HG03575 (cell line): ENCODE measurements around the gene ZNF74.
"Not testable (repeated sequence)": the region's sequence is repeated elsewhere in the genome, so short reads cannot be mapped to it uniquely, and the experiment has no call there.

Source experiments
- ATAC-seq: cut with Tn5 transposase; IDR thresholded peaks from one replicate; pipeline ENCODE4 v1.9.1; 2021; ENCODE audit not compliant: unreplicated experiment, insufficient number of reproducible peaks, low FRiP score; ENCODE audit errors: extremely low read depth

Gene ZNF74

GRCh38 chr22:20393705-20394476 lies at the start of gene ZNF74:
ZNF74 (plus strand) TSS chr22:20394151; CDS start chr22:20394629, 478 bp downstream.
- ATAC-seq: no peak

- not testable (repeated sequence) for ATAC-seq
Observed at GRCh38 chr22:20346553-20346952, 47.4 kb upstream of the ZNF74 start.

DNA sequence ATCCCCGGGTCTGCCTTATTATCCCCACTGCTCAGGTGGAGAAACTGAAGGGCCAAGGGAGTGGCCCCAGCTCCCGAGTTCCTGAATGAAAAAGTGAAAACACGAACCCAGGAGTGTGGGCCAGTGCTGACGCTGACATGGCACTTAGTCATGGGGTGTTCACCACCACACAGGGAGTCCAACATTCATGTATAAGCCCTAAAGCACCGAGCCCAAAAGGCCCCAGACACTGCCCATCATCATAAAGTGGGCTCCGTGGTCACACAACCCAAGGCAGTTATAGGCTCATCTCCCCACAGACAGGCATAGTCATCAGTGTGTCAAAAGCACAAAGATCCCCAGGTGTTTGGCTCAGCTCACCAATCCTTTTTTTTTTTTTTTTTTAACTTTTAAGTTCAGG lies 41.4 kb upstream of the ZNF74 start:
- ATAC-seq: not testable (repeated sequence)

GRCh38 chr22:20354238-20354975 lies 39.5 kb upstream of the ZNF74 start:
- no peak for ATAC-seq

DNA sequence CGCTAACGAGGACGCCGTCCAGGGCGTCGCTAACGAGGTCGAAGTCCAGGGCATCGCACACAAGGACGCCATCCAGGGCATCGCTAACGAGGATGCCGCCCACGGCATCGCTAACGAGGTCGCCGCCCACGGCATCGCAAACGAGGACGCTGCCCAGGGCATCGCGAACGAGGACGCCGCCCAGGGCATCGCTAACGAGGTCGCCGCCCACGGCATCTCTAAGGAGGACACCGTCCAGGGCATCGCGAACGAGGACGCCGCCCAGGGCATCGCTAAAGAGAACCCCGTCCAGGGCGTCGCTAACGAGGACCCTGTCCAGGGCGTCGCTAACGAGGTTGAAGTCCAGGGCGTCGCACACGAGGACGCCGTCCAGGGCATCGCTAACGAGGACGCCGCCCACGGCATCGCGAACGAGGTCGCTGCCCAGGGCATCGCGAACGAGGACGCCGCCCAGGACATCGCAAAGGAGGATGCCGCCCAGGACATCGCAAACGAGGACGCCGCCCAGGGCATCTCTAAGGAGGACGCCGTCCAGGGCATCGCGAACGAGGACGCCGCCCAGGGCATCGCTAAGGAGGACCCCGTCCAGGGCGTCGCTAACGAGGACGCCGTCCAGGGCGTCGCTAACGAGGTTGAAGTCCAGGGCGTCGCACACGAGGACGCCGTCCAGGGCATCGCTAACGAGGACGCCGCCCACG lies 37.9 kb upstream of the ZNF74 start:
- not testable (repeated sequence) for ATAC-seq

- ATAC-seq: not testable (repeated sequence)
Observed at GRCh38 chr22:20356906-20357305, 37.0 kb upstream of the ZNF74 start.

- not testable (repeated sequence) for ATAC-seq
Observed at GRCh38 chr22:20357967-20358366, 36.0 kb upstream of the ZNF74 start.

DNA sequence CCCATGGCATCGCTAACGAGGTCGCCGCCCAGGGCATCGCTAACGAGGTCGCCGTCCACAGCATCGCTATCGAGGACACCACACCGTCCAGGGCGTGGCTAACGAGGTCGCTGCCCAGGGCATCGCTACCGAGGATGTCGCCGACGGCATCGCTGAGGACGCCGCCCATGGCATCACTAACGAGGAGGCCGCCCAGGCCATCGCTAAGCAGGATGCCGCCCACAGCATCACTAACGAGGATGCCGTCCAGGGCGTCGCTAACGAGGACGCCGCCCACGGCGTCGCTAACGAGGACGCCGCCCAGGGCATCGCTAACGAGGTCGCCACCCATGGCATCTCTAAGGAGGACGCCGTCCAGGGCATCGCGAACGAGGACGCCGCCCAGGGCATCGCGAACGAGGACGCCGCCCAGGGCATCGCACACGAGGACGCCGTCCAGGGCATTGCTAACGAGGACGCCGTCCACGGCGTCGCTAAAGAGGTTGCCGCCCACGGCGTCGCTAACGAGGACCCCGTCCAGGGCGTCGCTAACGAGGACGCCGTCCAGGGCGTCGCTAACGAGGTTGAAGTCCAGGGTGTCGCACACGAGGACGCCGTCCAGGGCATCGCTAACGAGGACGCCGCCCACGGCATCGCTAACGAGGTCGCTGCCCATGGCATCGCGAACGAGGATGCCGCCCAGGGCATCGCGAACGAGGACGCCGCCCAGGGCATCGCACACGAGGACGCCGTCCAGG lies 35.3 kb upstream of the ZNF74 start:
- ATAC-seq: not testable (repeated sequence)

DNA sequence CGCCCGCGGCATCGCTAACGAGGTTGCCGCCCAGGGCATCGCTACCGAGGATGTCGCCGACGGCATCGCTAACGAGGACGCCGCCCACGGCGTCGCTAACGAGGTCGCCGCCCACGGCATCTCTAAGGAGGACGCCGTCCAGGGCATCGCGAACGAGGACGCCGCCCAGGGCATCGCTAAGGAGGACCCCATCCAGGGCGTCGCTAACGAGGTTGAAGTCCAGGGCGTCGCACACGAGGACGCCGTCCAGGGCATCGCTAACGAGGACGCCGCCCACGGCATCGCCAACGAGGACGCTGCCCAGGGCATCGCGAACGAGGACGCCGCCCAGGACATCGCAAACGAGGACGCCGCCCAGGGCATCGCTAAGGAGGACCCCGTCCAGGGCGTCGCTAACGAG lies 33.7 kb upstream of the ZNF74 start:
- not testable (repeated sequence) for ATAC-seq

GRCh38 chr22:20360866-20361751 lies 32.8 kb upstream of the ZNF74 start:
- not testable (repeated sequence) for ATAC-seq

DNA sequence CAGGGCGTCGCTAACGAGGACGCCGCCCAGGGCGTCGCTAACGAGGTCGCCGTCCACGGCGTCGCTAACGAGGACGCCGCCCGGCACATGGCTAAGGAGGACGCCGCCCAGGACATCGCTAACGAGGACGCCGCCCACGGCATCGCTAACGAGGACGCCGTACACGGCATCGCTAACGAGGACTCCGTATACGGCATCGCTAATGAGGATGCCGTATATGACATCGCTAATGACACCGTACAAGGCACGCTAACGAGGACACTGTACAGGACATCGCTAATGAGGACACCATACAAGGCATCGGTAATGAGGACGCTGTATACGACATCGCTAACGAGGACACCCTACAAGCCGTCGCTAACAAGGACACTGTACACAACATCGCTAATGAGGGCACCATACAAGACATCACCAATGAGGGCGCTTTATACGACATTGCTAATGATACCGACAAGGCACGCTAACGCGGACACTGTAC lies 32.2 kb upstream of the ZNF74 start:
- not testable (repeated sequence) for ATAC-seq

GRCh38 chr22:20362403-20362802 lies 31.5 kb upstream of the ZNF74 start:
- ATAC-seq: not testable (repeated sequence)

DNA sequence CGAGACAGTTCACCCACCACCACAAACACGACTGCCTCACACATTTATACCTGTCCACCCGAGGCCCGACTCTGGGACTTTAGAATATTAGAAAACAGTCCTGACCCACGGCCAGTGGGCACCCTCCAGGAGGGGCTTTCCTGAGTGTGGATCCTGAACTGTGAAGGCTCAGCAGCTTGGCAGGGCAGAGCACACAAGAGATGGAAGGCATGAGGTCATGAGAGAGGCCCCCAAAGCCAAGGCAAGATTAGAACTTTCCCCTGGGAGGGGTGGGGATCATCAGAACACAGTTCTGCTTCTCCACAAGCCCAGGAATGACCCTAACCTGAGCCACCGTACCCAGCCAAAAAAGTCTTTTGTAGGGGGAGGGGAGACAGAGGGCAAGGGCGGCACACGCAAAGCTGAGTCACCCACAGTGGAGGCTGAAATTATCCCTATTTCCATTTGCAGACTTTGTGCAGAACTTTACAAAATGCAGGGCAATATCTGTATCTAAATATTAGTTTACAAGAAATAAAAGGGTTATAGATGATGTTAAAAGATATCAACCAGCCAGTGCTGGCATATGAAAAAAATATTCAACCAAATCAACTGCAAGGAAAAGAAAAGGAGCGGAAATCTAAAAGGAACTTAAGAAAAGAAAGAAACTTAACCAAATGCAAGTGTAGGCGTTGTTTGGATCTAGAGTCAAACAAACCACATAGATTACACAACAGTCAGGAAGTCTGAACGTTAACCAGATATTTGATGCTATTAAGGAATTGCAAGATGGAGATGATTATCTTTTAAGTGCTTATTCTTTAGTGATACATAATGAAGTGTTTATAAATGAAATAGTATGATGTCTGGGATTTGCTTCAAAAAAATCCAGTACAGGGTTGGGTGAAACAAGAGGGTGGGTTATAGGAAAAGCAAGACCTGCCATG lies 29.4 kb upstream of the ZNF74 start:
- ATAC-seq: not testable (repeated sequence)

- ATAC-seq: not testable (repeated sequence)
Observed at GRCh38 chr22:20366841-20367240, 27.1 kb upstream of the ZNF74 start.

GRCh38 chr22:20368875-20369274 lies 25.1 kb upstream of the ZNF74 start:
- ATAC-seq: not testable (repeated sequence)

DNA sequence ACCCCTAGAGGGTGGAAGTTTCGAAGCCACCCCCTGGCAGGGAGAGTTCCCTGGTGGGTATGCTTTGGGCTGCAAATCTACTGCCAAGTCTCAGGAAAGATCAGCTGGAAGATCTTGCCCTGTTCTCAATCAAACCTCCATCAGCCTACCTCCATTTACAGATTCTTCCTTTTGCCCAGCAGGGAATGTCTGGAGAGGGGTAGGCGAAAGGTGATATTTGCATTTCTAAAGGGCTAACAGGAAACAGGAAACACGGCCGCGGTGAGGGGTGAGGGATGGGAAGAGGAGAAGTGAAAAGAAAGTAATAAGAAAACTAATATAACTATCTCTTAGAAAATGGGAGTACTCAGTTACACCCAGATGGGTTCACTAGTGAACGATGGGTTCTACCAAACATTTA lies 22.3 kb upstream of the ZNF74 start:
- not testable (repeated sequence) for ATAC-seq

DNA sequence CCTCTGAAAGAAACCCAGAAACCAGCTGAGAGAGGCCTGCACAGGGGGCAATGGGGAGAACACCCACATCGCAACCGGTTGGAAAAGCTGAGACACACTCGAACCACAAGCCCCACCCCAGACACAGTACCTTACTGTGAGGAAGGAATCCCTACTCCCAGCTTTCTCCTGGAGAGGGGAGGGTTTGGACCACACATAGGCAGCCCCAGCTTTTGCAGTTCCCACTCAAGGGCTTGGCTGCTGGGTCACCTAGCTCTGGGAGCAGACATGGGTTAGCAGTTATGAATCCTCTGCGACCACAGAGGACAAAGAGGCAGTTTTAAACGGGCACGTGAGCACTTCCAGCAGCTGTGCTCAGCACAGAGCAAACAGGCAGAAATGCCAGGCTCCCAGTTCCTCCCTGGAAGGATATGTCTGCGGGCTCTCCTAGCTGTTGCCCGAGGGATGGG lies 21.5 kb upstream of the ZNF74 start:
- not testable (repeated sequence) for ATAC-seq
